Uterus (tissue), 4 donors: ENCODE data around the gene DCTD. TPM values are rescaled to one million over a fixed set of nuclear protein-coding genes. Genes with fewer than 3 reads are reported as not detected.

Source experiments
- DNase-seq, 2 donors: peaks; one replicate each; pipeline ENCODE4 v3.0.0-alpha.2; 2019 to 2020
- H3K27ac ChIP-seq, 2 donors: fragments of 200-600 bp; sonication (generic); 1 replicate in 1 of 2; 2 replicates in 1 of 2; pipeline ENCODE4 v1.5.1; 2016 to 2018
- H3K27me3 ChIP-seq, 2 donors: fragments of 200-600 bp; sonication (generic); one replicate each; pipeline ENCODE4 v1.5.1; 2018 to 2019; ENCODE audit warnings: control low read depth in 1 of 2
- H3K36me3 ChIP-seq, 2 donors: fragments of 200-600 bp; sonication (generic); one replicate each; pipeline ENCODE4 v1.5.1; 2019; ENCODE audit warnings: control low read depth in 1 of 2
- H3K4me1 ChIP-seq, 2 donors: fragments of 200-600 bp; sonication (generic); one replicate each; pipeline ENCODE4 v1.5.1; 2018 to 2019; ENCODE audit warnings: control low read depth in 1 of 2
- H3K4me3 ChIP-seq, 2 donors: fragments of 200-600 bp; sonication (generic); 1 replicate in 1 of 2; 2 replicates in 1 of 2; pipeline ENCODE4 v1.5.1; 2018 to 2019; ENCODE audit warnings: mild to moderate bottlenecking in 1 of 2
- H3K9me3 ChIP-seq, 2 donors: fragments of 200-600 bp; sonication (generic); one replicate each; pipeline ENCODE4 v1.5.1; 2019; ENCODE audit warnings: control low read depth in 1 of 2
- CTCF ChIP-seq, 4 experiments: fragments of 200-600 bp in 2 of 4; fragments of 450-650 bp in 2 of 4; sonication (generic) in 2 of 4; IDR thresholded peaks; one replicate each; pipeline ENCODE4 v1.5.1; 2016 to 2019; ENCODE audit warnings: antibody characterized with exemption in 4 of 4, mild to moderate bottlenecking in 2 of 4, moderate library complexity in 1 of 4
- POLR2A ChIP-seq, 2 donors: fragments of 450-650 bp; IDR thresholded peaks; one replicate each; pipeline ENCODE4 v1.6.1; 2016; ENCODE audit warnings: antibody characterized with exemption in 2 of 2, mild to moderate bottlenecking in 1 of 2, moderate library complexity in 1 of 2
- intact Hi-C: fragments of 100-400 bp; cut with DNase I; formaldehyde crosslinking; loops from one replicate; pipeline ENCODE4 v1.15.1; 2023; ENCODE audit warnings: low total_unique reads
- total RNA-seq, 4 donors: library from RNA; depleted of rRNA in 3 of 4; stranded (reverse); fragments of >200 nt in 3 of 4; gene quantifications; one replicate each; pipeline versions ENCODE4 v1.1.0 to v1.2.4, GENCODE V29; 2014 to 2023
- donor health status: DM: yes; HTN: yes; CAD: no.

The DCTD gene
- total RNA-seq, 4 donors from 2014 or later, result 49.7 to 131 (median 73.4) TPM

- H3K27ac ChIP-seq, result no peak overlapping the region
- H3K4me3 ChIP-seq, result no peak overlapping the region
- TF ChIP-seq POLR2A (IDR thresholded peaks at IDR 0.05), result no peak
- no peak for TF ChIP-seq CTCF (IDR thresholded peaks at IDR 0.05)
- no peaks in the 10 kb centered on the region for H3K27me3 ChIP-seq
- no peaks in the 10 kb centered on the region for H3K9me3 ChIP-seq
- no peaks in the 10 kb centered on the region for H3K4me1 ChIP-seq
- DNase-seq, result no peak
- intact Hi-C loops, result no loop called here
- H3K36me3 ChIP-seq, result no peaks in the 10 kb centered on the region
These were observed 58.5 kb downstream of the DCTD start for GRCh38 chr4:182858711-182859110.

DNA sequence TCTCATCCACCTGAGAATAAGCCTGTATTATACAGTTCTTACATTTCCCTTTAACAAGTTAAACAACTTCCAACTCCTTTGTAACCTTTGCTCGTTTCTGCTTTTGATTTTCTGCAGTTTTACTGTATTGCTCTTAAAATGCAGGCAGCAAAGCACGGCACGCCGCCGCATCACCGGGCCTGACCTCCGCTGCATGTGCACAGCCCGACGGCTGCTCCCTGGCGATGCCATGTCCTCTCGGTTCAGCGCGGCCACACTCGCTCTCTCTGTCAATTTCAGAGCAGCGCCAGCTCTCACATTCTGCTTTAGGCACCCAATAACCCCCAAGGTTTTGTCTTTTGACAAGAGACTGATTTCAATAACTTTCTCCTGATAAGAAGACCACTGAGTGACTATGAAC, 60.3 kb downstream of the DCTD start:
- H3K4me3 ChIP-seq, result no peak overlapping the region
- TF ChIP-seq POLR2A (IDR thresholded peaks at IDR 0.05) (no peak), CTCF (IDR thresholded peaks at IDR 0.05) (no peak)
- H3K9me3 ChIP-seq, result no peaks in the 10 kb centered on the region
- H3K36me3 ChIP-seq, result no peaks in the 10 kb centered on the region
- no peaks in the 10 kb centered on the region for H3K4me1 ChIP-seq
- DNase-seq, result no peak
- intact Hi-C loops, result no loop called here
- no peak overlapping the region for H3K27ac ChIP-seq
- no peaks in the 10 kb centered on the region for H3K27me3 ChIP-seq

GRCh38 chr4:182855877-182856276, 61.3 kb downstream of the DCTD start:
- Histone ChIP-seq H3K4me3 (no peak overlapping the region), H3K4me1 (no peaks in the 10 kb centered on the region), H3K27ac (no peak overlapping the region), H3K9me3 (no peaks in the 10 kb centered on the region), H3K27me3 (no peaks in the 10 kb centered on the region), H3K36me3 (no peaks in the 10 kb centered on the region)
- intact Hi-C loops, result no loop called here
- DNase-seq, result no peak
- TF ChIP-seq CTCF (IDR thresholded peaks at IDR 0.05) (no peak), POLR2A (IDR thresholded peaks at IDR 0.05) (no peak)

DNA sequence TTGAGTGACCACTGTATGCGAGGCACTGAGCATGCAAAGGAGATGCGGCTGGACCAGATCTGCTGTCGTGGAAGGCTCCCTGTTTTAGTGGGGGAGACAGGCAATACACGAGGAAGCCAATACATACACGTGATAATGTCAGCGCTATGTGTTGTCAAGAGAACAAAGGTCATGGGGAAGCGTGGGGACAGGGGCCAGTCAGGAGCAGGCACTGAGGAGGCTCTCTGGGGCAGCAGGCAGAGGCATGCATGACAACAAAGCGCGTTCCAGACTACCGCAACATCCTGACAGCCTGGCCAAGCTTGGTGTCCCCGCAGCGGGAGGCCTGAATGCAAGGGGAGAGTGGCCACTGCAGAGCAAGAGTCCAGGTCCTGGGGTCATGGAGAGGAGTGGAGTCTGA, 61.9 kb downstream of the DCTD start:
- DNase-seq, result no peak
- Histone ChIP-seq H3K4me3 (no peak overlapping the region), H3K27ac (no peak overlapping the region), H3K36me3 (no peaks in the 10 kb centered on the region), H3K4me1 (no peaks in the 10 kb centered on the region), H3K27me3 (no peaks in the 10 kb centered on the region), H3K9me3 (no peaks in the 10 kb centered on the region)
- intact Hi-C loops, result no loop called here
- no peak for TF ChIP-seq CTCF (IDR thresholded peaks at IDR 0.05)
- no peak for TF ChIP-seq POLR2A (IDR thresholded peaks at IDR 0.05)

GRCh38 chr4:182854466-182854865, 62.7 kb downstream of the DCTD start:
- no peak overlapping the region for H3K4me3 ChIP-seq
- no peaks in the 10 kb centered on the region for H3K27me3 ChIP-seq
- H3K4me1 ChIP-seq, result no peaks in the 10 kb centered on the region
- TF ChIP-seq CTCF (IDR thresholded peaks at IDR 0.05) (no peak), POLR2A (IDR thresholded peaks at IDR 0.05) (no peak)
- no peaks in the 10 kb centered on the region for H3K36me3 ChIP-seq
- intact Hi-C loops, result no loop called here
- H3K9me3 ChIP-seq, result no peaks in the 10 kb centered on the region
- DNase-seq, result no peak
- no peak overlapping the region for H3K27ac ChIP-seq
